Measurements from ENCODE around the gene STK10.

DNA sequence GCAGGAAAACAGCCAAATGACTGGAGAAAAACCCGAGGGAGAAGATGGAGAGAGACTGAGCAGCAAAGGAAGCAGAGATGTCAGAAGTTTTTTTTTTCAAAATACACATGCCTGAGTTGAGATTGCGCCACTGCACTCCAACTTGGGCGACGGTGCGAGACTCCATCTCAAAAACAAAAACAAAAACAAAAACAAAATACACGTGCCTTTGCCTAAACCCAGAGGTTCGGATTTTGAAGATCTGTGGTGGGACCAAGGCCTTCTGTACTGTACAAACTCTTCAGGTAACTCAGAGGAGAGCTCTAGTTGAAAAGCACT is 142.8 kb downstream of the STK10 start:
- no peak for TF ChIP-seq EZH2 (IDR thresholded peaks at IDR 0.05; ENCODE audit: borderline replicate concordance, insufficient read depth, low read depth, low read length, poor library complexity, severe bottlenecking)
- TF ChIP-seq, protein P1, sequence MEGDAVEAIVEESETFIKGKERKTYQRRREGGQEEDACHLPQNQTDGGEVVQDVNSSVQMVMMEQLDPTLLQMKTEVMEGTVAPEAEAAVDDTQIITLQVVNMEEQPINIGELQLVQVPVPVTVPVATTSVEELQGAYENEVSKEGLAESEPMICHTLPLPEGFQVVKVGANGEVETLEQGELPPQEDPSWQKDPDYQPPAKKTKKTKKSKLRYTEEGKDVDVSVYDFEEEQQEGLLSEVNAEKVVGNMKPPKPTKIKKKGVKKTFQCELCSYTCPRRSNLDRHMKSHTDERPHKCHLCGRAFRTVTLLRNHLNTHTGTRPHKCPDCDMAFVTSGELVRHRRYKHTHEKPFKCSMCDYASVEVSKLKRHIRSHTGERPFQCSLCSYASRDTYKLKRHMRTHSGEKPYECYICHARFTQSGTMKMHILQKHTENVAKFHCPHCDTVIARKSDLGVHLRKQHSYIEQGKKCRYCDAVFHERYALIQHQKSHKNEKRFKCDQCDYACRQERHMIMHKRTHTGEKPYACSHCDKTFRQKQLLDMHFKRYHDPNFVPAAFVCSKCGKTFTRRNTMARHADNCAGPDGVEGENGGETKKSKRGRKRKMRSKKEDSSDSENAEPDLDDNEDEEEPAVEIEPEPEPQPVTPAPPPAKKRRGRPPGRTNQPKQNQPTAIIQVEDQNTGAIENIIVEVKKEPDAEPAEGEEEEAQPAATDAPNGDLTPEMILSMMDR (IDR thresholded peaks at IDR 0.05): no peak
